Ovary (tissue), 3 donors: ENCODE results near the gene SUGCT.

Source experiments
- POLR2A ChIP-seq: fragments of 450-650 bp; IDR thresholded peaks from one replicate; pipeline ENCODE4 v1.6.1; 2017; ENCODE audit warnings: antibody characterized with exemption, mild to moderate bottlenecking, moderate library complexity
- TF ChIP-seq, protein P1 (sequence below), 3 donors: fragments of 450-650 bp in 2 of 3; fragments of 200-600 bp in 1 of 3; IDR thresholded peaks; one replicate each; pipeline versions ENCODE4 v1.5.1 to v1.8.0; 2016 to 2022; ENCODE audit warnings: antibody characterized with exemption in 3 of 3, mild to moderate bottlenecking in 1 of 3
- donor health status: DM: no; HTN: no; CAD: no.

DNA sequence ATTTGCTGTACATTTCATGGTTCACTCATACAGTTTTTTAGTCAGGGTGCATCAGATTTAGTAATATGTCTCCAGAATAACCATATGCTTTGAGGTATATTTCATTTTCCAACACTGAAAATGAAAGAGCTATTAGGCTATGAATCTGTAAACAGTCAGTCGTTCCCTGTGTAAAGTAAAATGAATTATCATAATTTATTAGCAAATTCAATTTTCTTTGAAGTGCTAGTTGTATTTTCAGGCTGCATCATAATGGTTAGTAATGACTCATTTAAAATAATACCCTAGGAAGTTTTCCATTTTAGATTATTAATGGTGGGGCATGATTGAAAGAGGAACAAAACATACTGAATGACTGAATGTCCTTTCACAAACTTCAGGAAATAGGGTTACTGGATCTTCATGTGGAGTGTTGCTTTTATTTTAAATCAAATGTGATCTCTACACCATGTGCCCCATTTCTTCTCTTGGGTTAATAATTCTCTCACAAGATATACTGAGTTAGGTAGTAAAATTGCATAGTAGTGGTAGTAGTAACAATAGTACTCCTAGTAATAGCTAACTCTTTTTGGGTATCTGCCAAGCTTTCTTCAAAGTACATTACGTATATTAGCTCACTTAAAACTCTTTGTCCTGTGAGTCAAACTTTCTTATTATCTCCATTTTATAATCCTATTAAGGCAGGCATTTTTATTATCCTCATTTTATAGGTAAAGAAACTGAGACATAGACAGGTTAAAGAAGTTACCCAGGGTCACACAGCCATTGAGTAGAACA is 476.5 kb downstream of the SUGCT start:
- TF ChIP-seq, protein P1, sequence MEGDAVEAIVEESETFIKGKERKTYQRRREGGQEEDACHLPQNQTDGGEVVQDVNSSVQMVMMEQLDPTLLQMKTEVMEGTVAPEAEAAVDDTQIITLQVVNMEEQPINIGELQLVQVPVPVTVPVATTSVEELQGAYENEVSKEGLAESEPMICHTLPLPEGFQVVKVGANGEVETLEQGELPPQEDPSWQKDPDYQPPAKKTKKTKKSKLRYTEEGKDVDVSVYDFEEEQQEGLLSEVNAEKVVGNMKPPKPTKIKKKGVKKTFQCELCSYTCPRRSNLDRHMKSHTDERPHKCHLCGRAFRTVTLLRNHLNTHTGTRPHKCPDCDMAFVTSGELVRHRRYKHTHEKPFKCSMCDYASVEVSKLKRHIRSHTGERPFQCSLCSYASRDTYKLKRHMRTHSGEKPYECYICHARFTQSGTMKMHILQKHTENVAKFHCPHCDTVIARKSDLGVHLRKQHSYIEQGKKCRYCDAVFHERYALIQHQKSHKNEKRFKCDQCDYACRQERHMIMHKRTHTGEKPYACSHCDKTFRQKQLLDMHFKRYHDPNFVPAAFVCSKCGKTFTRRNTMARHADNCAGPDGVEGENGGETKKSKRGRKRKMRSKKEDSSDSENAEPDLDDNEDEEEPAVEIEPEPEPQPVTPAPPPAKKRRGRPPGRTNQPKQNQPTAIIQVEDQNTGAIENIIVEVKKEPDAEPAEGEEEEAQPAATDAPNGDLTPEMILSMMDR (IDR thresholded peaks at IDR 0.05): no peak
- TF ChIP-seq POLR2A: no peak
